H1 (cell line): ENCODE measurements around the gene WDR45. TPM values are rescaled to one million over a fixed set of nuclear protein-coding genes. Genes with fewer than 3 reads are reported as not detected.
"Not testable (repeated sequence)": the region's sequence is repeated elsewhere in the genome, so short reads cannot be mapped to it uniquely, and the experiment has no call there.

Experiments used
- CTCF ChIA-PET: fragments of 300-600 bp; sonication (Branson Sonifier 250); formaldehyde crosslinking; loops from one replicate; lab custom pipeline; 2021; ENCODE audit not compliant: partially characterized antibody; lab: Charles Lee
- POLR2A ChIA-PET: fragments of 300-600 bp; sonication (Branson Sonifier 250); formaldehyde crosslinking; loops from one replicate; lab custom pipeline; 2021; ENCODE audit warnings: inconsistent platforms; ENCODE audit not compliant: partially characterized antibody; lab: Charles Lee
- DNase-seq, 2 experiments: peaks; one replicate each; pipeline versions ENCODE4 v3.0.0 to v3.0.0-alpha.2; 2010 to 2022; ENCODE audit warnings: low spot score in 2 of 2, low read depth in 1 of 2, mixed read lengths in 1 of 2
- FAIRE-seq: peaks from 2 replicates; lab custom pipeline; 2011; peaks lifted over from hg19 to GRCh38; lab: Jason Lieb, UNC
- H2AFZ ChIP-seq: 2 replicates; pipeline ENCODE4 v1.8.1; 2012; ENCODE audit warnings: low read length, inconsistent platforms
- H2AK5ac ChIP-seq: 2 replicates; pipeline ENCODE4 v1.6.1; 2013; ENCODE audit warnings: low read depth, low read length
- H2BK120ac ChIP-seq: replicated peaks from 2 replicates; pipeline ENCODE3; 2013; ENCODE audit warnings: low read depth, low read length, inconsistent platforms
- H2BK12ac ChIP-seq: 2 replicates; pipeline ENCODE4 v1.6.1; 2013; ENCODE audit warnings: low read depth, low read length
- H2BK15ac ChIP-seq: 2 replicates; pipeline ENCODE4 v1.6.1; 2013; ENCODE audit warnings: low read length
- H2BK20ac ChIP-seq: 2 replicates; pipeline ENCODE4 v1.6.1; 2013; ENCODE audit warnings: low read length
- H2BK5ac ChIP-seq: 2 replicates; pipeline ENCODE4 v1.6.1; 2013; ENCODE audit warnings: low read depth, low read length
- H3K14ac ChIP-seq: 2 replicates; pipeline ENCODE4 v1.6.1; 2013; ENCODE audit warnings: inconsistent platforms; ENCODE audit not compliant: insufficient read length
- H3K18ac ChIP-seq: 2 replicates; pipeline ENCODE4 v1.6.1; 2013; ENCODE audit warnings: low read length; ENCODE audit errors: extremely low read depth
- H3K23ac ChIP-seq: 2 replicates; pipeline ENCODE4 v1.6.1; 2013; ENCODE audit warnings: inconsistent platforms; ENCODE audit not compliant: insufficient read length
- H3K23me2 ChIP-seq: 2 replicates; pipeline ENCODE4 v1.6.1; 2013; ENCODE audit warnings: low read depth, low read length
- H3K27ac ChIP-seq: 2 replicates; pipeline ENCODE4 v1.6.1; 2011; ENCODE audit warnings: low read depth, low read length, inconsistent platforms
- H3K27me3 ChIP-seq, 4 experiments: replicated peaks in 1 of 4; 1 replicate in 1 of 4; 2 replicates in 3 of 4; pipeline versions ENCODE4 v1.6.1 to v1.8.1; 2011 to 2013; ENCODE audit warnings: low read length in 3 of 4, mild to moderate bottlenecking in 3 of 4, inconsistent platforms in 2 of 4, mixed read lengths in 2 of 4, moderate library complexity in 1 of 4; ENCODE audit not compliant: control insufficient read depth in 3 of 4, insufficient read depth in 3 of 4; ENCODE audit errors: extremely low read depth in 1 of 4
- H3K36me3 ChIP-seq, 4 experiments: 2 replicates each; pipeline versions ENCODE4 v1.6.1 to v1.8.1; 2011 to 2013; ENCODE audit warnings: mild to moderate bottlenecking in 4 of 4, low read length in 3 of 4, moderate library complexity in 2 of 4, control low read depth in 1 of 4, inconsistent platforms in 1 of 4; ENCODE audit not compliant: insufficient read depth in 4 of 4, control insufficient read depth in 2 of 4
- H3K4ac ChIP-seq: replicated peaks from 2 replicates; pipeline ENCODE3; 2013; ENCODE audit warnings: low read length, low read depth, mixed read lengths, inconsistent platforms; ENCODE audit not compliant: insufficient read length
- H3K4me1 ChIP-seq, 4 experiments: replicated peaks in 1 of 4; 1 replicate in 1 of 4; 2 replicates in 3 of 4; pipeline versions ENCODE4 v1.6.1 to v1.8.1; 2011 to 2013; ENCODE audit warnings: low read length in 3 of 4, inconsistent platforms in 2 of 4, mixed read lengths in 1 of 4; ENCODE audit not compliant: insufficient read depth in 4 of 4, control insufficient read depth in 3 of 4
- H3K4me2 ChIP-seq, 2 experiments: 2 replicates each; pipeline versions ENCODE4 v1.6.1 to v1.8.1; 2011 to 2013; ENCODE audit warnings: low read depth in 2 of 2, low read length in 2 of 2, control low read depth in 1 of 2, inconsistent platforms in 1 of 2, mild to moderate bottlenecking in 1 of 2; ENCODE audit not compliant: insufficient read depth in 1 of 2
- H3K4me3 ChIP-seq, 4 experiments: fragments of 200-600, 300-600 bp in 1 of 4; sonication (generic), shearing (Covaris generic), sonication (Bioruptor Twin) in 1 of 4; 2 replicates each; pipeline versions ENCODE4 v1.5.1 to v1.8.1; 2011 to 2016; ENCODE audit warnings: low read length in 4 of 4, low read depth in 3 of 4, control low read depth in 2 of 4, inconsistent platforms in 2 of 4, mild to moderate bottlenecking in 2 of 4, mixed read lengths in 1 of 4, moderate library complexity in 1 of 4; ENCODE audit not compliant: insufficient read depth in 2 of 4; ENCODE audit errors: extremely low read depth in 1 of 4
- H3K56ac ChIP-seq: replicated peaks from 2 replicates; pipeline ENCODE3; 2013; ENCODE audit warnings: low read depth, mild to moderate bottlenecking, mixed read lengths, low read length, inconsistent platforms; ENCODE audit not compliant: insufficient read length
- H3K79me1 ChIP-seq: 2 replicates; pipeline ENCODE4 v1.6.1; 2013; ENCODE audit warnings: low read depth, low read length, control low read depth
- H3K79me2 ChIP-seq, 2 experiments: 2 replicates each; pipeline versions ENCODE4 v1.6.1 to v1.8.1; 2012 to 2013; ENCODE audit warnings: low read length in 2 of 2, mild to moderate bottlenecking in 2 of 2, inconsistent platforms in 1 of 2; ENCODE audit not compliant: insufficient read depth in 2 of 2, control insufficient read depth in 1 of 2
- H3K9ac ChIP-seq, 4 experiments: replicated peaks in 1 of 4; 1 replicate in 1 of 4; 2 replicates in 3 of 4; pipeline versions ENCODE4 v1.6.1 to v1.8.1; 2011 to 2013; ENCODE audit warnings: low read depth in 3 of 4, low read length in 3 of 4, control low read depth in 2 of 4, mild to moderate bottlenecking in 2 of 4, moderate library complexity in 2 of 4, inconsistent platforms in 1 of 4; ENCODE audit errors: extremely low read depth in 1 of 4
- H3K9me3 ChIP-seq, 2 experiments: 2 replicates each; pipeline versions ENCODE4 v1.6.1 to v1.8.1; 2012 to 2013; ENCODE audit warnings: mild to moderate bottlenecking in 2 of 2, moderate library complexity in 2 of 2, control low read depth in 1 of 2, inconsistent platforms in 1 of 2, low read depth in 1 of 2, low read length in 1 of 2, mixed read lengths in 1 of 2; ENCODE audit not compliant: insufficient read depth in 2 of 2
- H4K20me1 ChIP-seq, 2 experiments: replicated peaks in 1 of 2; 2 replicates each; pipeline versions ENCODE3 to v1.8.1; 2011 to 2013; ENCODE audit warnings: inconsistent platforms in 2 of 2, low read length in 2 of 2, mild to moderate bottlenecking in 1 of 2; ENCODE audit not compliant: insufficient read depth in 2 of 2, control insufficient read depth in 1 of 2
- H4K5ac ChIP-seq: 2 replicates; pipeline ENCODE4 v1.6.1; 2013; ENCODE audit warnings: low read length, low read depth, mixed read lengths, inconsistent platforms; ENCODE audit not compliant: insufficient read length
- H4K8ac ChIP-seq: 2 replicates; pipeline ENCODE4 v1.8.0; 2013; ENCODE audit warnings: mild to moderate bottlenecking, moderate library complexity, low read length, inconsistent platforms; ENCODE audit not compliant: insufficient read depth; ENCODE audit errors: extremely low read depth
- H4K91ac ChIP-seq: replicated peaks from 2 replicates; pipeline ENCODE3; 2013; ENCODE audit warnings: low read length, mixed read lengths, inconsistent platforms; ENCODE audit not compliant: insufficient read length
- WGBS, 2 experiments: shearing (Covaris generic) in 1 of 2; methylation state at CpG; one replicate each; pipeline versions ENCODE4 v1.1.6 to v1.1.7; 2013 to 2015; ENCODE audit warnings: low lambda C conversion rate in 2 of 2, mixed read lengths in 2 of 2, inconsistent platforms in 1 of 2, low coverage in 1 of 2, missing lambda C conversion rate in 1 of 2; ENCODE audit not compliant: insufficient replicate concordance in 2 of 2, insufficient coverage in 1 of 2, insufficient read length in 1 of 2; ENCODE audit errors: extremely low coverage in 1 of 2, missing lambda C conversion rate in 1 of 2; 5-methylcytosine and 5-hydroxymethylcytosine counted together
- polyA plus RNA-seq, 7 experiments: library from polyadenylated mRNA; depleted of rRNA in 3 of 7; stranded (reverse) in 5 of 7; unstranded in 2 of 7; fragments of >200 nt in 5 of 7; fragments of 200-250 nt in 2 of 7; gene quantifications; 1 replicate in 5 of 7; 2 replicates in 1 of 7; 4 replicates in 1 of 7; pipeline versions ENCODE4 v1.2.1 to v1.2.3, GENCODE V29; 2011 to 2013; ENCODE audit warnings: missing spikeins in 2 of 7, mixed read lengths in 2 of 7
- total RNA-seq: library from RNA; stranded (reverse); fragmentation: NEBNext Ultra II Directional; extraction: Animal tissue kit (Norgen Biotek cat#: 25700); gene quantifications from 2 replicates; pipeline ENCODE4 v1.2.1, GENCODE V29; 2021

Gene WDR45
- total and polyA plus RNA-seq, 2 of the 8 experiments (the other 6 are each of a cell fraction or from before 2014, with no cell fraction given) = 27.9 to 49.7 TPM

GRCh38 chrX:49127742-49128258, 48.1 kb upstream of the WDR45 start:
- H2AK5ac ChIP-seq, H3K9ac ChIP-seq, CTCF ChIA-PET, H3K14ac ChIP-seq, H3K23me2 ChIP-seq, FAIRE-seq, H3K56ac ChIP-seq, H2BK20ac ChIP-seq, H3K9me3 ChIP-seq, H4K91ac ChIP-seq, H2BK15ac ChIP-seq, H4K8ac ChIP-seq, H3K27me3 ChIP-seq, H4K20me1 ChIP-seq, H2BK5ac ChIP-seq, H3K23ac ChIP-seq, H4K5ac ChIP-seq, H3K79me2 ChIP-seq, H2BK12ac ChIP-seq, H2AFZ ChIP-seq, H3K4me3 ChIP-seq, H3K4ac ChIP-seq, H2BK120ac ChIP-seq, H3K79me1 ChIP-seq, H3K4me1 ChIP-seq, H3K27ac ChIP-seq, DNase-seq, H3K18ac ChIP-seq, H3K4me2 ChIP-seq, H3K36me3 ChIP-seq: not testable (repeated sequence)
- POLR2A ChIA-PET = interaction anchor here (0.6 kb wide), 1 partner anchor 54 kb away, joined by 3 read pairs; the partner anchor contains the start of gene PRAF2
- 89% methylated on average over 4 of the region's 13 CpGs; no CpG with 5 or more reads in 1 of the 2 experiments for WGBS, 2 experiments
